GM19328 (cell line): ENCODE measurements around the gene NDC80.
"Not testable (repeated sequence)": the region's sequence is repeated elsewhere in the genome, so short reads cannot be mapped to it uniquely, and the experiment has no call there.

Experiments used
- ATAC-seq: cut with Tn5 transposase; IDR thresholded peaks from one replicate; pipeline ENCODE4 v1.9.1; 2021; ENCODE audit warnings: mild to moderate bottlenecking, moderate library complexity; ENCODE audit not compliant: unreplicated experiment

Gene NDC80

DNA sequence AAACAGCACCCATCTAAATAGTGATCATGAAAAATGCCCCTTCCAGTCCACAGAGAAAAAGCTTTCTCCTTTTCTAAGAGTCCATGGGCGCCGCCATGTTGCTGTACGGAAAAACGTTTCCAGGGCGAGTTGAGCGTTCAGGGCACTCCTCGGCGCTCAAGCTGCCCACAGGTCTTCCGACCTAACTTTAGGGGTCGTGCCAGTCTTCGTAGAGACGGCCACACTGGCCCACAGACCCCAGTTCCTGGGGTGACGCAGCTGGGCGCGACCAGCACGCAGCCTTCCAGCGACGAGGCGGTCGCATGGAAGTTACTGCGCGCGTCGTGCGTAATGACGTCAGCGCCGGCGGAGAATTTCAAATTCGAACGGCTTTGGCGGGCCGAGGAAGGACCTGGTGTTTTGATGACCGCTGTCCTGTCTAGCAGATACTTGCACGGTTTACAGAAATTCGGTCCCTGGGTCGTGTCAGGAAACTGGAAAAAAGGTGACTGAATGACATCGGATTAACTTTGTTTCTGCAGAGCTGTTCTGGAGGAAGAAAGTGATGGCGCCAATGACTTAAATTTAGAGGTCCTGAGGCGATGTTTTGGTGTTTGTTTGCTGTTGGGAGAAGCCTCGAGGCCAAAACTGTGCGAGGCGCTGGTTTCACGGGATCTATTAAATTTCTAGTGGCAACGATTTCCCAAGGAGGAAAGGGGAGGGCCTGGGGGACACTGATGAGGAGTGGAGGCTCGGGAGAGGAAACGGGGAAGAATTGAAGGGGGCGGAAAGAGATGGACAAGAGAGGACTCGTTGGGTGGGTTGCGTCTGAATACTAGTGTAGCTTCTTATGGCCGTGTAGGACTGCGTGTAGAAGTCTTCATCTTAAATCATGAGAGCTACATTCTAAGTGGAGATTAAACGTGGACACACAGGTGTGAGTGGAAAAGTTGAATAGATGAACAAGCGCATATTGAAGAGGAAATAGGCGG, at the start of gene NDC80, which contains the start of gene METTL4:
Gene NDC80, plus strand, starts transcription at position 358 of the 971 bp plus-strand sequence. CDS start 1,429 bp downstream, outside the sequence.
Gene METTL4, minus strand, starts transcription at position 306 of the 971 bp plus-strand sequence. CDS start 4,289 bp downstream, outside the sequence.
- peak; percentile 68 for ATAC-seq

- ATAC-seq: no peak
Observed at GRCh38 chr18:2522112-2522511, 49.2 kb upstream of the NDC80 start.

DNA sequence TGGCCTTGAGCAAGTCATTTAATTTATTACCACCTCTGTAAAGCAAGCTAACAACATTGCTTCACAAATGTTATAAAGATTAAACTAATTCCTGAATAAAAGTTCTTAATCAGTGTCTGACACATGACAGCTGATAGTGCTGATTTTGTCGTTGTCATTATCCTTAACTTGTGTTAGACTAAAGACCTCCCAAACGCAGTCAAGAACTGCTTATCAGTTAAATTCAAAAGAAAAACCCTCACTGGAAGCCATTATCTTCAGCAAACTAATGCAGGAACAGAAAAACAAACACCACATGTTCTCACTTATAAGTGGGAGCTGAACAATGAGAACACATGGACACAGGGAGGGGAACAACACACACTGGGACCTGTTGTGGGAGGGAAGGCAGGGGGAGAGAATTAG, 46.6 kb upstream of the NDC80 start:
- not testable (repeated sequence) for ATAC-seq

GRCh38 chr18:2526329-2526728, 45.0 kb upstream of the NDC80 start:
- no peak for ATAC-seq

DNA sequence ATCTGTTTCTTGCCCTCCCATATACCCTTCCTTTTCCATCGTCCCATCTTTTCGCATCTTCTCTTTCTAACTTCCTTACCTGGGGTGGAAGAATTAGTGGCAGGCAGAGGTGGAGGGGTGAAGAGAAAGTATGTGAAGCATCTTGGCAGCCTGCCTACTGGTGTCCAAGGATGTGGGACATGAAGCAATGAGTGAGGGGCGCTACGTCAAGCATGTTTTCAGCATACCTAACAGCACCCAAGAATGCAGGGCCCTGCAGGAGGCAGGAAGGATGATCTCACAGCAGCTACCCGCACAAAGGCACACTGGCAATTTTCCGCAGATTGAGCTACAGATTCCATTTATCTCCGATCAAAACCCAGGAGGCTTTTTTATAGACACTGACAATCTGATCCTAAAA, 42.2 kb upstream of the NDC80 start:
- ATAC-seq: no peak

GRCh38 chr18:2531751-2532150, 39.6 kb upstream of the NDC80 start:
- ATAC-seq: no peak

DNA sequence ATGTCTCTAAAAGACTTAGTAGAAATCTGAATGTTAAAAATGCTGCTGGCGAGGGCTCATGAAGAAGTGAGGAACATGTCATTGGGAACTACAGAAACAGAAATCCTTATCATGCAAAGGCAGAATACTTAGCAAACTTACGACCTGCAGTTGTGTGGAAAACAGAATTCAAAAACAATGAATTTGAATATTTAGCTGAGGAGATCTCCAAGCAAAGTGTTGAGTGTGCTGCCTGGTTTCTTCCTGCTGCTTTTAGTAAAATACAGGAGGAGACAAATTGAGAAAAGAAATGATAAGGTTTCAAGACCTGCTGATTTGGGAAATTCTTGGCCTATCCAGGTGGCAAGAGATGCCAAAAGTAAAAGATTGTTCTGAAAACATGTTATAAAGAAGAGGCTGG, 38.6 kb upstream of the NDC80 start:
- no peak for ATAC-seq

DNA sequence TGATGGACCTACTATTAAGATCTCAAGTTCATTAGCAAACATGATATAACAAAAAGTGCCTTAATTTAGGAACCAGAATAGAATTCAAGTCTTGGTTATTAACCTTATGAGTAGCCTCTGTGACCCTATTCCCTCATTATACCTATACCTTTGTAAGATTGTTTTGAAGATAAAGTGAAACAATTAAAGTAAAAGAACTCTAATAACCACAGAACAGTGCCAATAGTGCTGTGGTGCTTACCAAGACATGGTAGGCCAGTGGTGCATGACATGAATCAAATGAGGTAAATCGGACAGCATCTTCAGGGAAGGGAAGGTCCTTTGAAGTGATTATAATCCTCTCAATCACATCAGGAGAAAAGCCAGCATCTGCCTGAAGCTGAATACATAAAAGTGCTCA, 36.5 kb upstream of the NDC80 start:
- ATAC-seq: no peak

GRCh38 chr18:2535419-2535910, 35.9 kb upstream of the NDC80 start:
- no peak for ATAC-seq

DNA sequence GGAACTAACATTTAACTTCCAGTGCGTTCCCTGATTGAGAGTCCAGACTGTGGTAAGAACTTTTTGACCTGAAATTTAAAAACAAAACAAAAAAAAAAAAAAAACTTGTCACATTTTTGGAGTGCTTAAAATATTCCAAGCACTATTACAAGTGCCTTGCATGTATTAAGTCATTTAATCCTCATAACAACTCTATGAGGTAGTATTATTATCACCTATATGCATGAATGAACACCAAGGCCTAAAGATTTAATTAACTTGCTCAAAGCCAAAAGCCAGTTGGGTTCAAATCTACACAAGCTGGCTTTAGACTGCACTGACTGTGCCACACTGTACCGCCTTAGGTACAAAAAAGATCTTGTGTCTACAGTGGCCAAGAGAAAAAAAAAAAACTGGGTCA, 35.3 kb upstream of the NDC80 start:
- ATAC-seq: no peak

GRCh38 chr18:2536493-2536892, 34.9 kb upstream of the NDC80 start:
- no peak for ATAC-seq

GRCh38 chr18:2537296-2537695, 34.1 kb upstream of the NDC80 start:
- ATAC-seq: no peak

GRCh38 chr18:2538236-2538635, 33.1 kb upstream of the NDC80 start:
- no peak for ATAC-seq

DNA sequence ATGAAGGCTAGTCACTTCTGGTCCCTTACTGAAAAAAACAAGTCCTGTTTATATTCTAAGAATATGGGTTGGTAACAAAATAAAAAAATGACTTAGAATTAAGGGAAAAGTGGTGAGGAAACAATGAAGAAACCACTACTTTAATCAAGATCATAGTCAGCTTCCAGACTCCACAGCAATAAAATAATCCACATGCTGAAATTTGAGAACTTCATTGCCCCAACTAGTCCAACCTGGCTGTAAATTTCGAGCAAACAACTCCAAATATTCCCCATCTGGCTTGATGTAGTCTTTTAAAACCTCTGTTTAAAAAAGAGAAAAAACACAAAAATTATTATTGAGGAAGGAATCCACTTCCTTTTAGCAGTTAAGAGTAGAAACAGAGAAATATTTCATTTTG, 32.5 kb upstream of the NDC80 start:
- ATAC-seq: no peak

DNA sequence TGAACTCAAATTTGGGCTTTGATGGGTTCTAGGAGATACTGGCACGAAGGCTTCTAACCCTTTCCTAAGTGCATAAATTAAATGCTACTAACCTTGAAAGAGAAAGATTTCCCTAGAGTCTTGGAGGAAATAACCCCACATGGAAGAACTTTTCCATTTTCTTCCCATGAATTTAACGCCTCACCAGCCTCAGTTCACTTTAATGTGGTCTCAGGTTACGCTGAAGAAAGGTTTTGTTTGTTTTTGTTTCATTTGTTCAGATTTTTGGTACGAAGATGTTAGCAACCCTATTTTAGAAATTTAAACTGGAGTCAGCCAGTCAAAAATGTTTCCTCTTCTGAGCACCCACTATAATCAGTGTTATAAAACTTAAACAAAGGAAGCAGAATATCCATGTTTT, 30.8 kb upstream of the NDC80 start:
- ATAC-seq: no peak

DNA sequence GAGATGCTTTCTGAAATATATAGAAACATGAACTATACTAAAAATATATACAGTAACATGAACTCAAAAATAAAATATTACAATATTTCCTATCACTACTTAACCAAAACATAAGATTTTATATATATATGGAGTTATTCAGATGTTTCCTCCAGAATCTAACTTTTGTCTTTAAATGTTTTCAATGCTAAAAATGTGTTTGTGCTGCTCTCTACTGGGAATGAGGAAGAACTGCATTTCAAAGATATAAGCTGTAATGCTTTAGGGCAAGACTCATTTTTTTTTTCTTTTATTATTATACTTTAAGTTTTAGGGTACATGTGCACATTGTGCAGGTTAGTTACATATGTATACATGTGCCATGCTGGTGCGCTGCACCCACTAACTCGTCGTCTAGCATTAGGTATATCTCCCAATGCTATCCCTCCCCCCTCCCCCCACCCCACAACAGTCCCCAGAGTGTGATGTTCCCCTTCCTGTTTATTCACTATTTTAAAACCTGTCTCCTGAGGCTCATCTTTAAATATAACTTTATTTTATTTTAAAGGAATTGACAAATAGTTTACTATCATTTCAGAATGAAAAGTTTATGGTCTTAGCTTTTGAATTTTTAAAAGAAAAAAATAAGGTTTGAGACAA, 29.3 kb upstream of the NDC80 start:
- ATAC-seq: not testable (repeated sequence)

GRCh38 chr18:2545155-2545554, 26.2 kb upstream of the NDC80 start:
- no peak for ATAC-seq

DNA sequence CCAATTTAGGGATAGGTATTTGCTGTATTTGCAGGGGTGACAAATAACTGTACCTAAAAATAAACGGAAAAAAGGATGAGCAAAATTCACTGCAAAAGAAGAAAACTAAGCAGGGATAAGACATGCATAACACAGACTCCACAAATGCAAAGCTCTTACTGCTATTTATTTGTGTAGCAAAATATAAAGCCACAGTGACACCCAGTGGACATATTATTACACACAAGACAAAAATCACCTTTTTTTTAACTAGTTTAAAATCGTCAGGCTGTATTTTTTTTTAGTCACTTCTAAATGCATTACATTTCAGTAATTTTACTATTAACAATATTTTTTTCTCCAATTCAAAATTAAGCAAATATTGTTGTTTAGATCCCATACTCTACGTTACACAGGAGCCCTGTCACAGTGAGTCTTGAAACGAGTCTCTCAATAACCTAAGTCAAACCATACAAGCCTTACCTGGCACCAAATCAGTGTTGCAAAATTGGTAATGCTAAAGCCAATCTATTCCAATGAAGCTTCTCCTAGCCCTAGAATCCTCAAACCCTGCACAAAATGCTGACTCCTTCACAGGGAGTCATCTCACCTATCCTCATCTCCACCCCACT, 23.8 kb upstream of the NDC80 start:
- peak; percentile 69 for ATAC-seq

DNA sequence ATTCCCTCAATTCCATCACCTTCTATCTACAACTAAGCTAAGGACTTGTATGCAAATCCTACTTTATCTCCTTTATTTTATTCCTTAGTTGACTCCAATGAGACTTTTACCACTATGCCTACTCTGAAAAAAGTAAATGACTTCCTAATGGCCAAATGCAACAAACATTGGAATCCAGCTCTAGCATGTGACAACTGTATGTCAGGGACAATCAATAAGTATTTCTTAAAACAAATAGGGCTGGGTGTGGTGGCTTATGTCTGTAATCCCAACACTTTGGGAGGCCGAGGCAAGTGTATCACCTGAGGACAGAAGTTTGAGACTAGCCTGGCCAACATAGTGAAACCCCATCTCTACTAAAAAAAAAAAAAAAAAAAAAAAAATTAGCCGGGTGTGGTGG, 21.9 kb upstream of the NDC80 start:
- no peak for ATAC-seq

GRCh38 chr18:2551425-2551824, 19.9 kb upstream of the NDC80 start:
- ATAC-seq: no peak

DNA sequence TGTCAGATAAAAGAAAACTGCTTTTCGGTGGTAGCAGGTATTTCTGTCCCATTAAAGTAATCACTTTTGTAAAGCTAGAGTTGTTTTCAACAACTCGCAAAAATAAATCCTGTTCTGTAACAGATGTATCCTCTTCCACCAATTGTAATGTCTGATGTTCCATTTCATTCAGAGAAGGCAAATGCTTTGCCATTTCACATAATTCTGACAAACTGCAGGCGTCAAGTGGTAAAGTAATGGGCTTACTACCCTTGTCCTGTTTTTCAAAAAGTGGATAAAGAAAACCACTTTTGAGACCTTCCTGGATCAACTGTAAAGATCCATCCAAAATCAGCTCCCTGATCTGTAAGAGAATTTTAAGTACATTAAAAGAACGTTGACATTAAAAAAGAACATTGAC, 16.7 kb upstream of the NDC80 start:
- ATAC-seq: no peak
